Measurements from ENCODE around the gene SPAST.
"Not testable (repeated sequence)": the region's sequence is repeated elsewhere in the genome, so short reads cannot be mapped to it uniquely, and the experiment has no call there.

Gene SPAST, protein sequence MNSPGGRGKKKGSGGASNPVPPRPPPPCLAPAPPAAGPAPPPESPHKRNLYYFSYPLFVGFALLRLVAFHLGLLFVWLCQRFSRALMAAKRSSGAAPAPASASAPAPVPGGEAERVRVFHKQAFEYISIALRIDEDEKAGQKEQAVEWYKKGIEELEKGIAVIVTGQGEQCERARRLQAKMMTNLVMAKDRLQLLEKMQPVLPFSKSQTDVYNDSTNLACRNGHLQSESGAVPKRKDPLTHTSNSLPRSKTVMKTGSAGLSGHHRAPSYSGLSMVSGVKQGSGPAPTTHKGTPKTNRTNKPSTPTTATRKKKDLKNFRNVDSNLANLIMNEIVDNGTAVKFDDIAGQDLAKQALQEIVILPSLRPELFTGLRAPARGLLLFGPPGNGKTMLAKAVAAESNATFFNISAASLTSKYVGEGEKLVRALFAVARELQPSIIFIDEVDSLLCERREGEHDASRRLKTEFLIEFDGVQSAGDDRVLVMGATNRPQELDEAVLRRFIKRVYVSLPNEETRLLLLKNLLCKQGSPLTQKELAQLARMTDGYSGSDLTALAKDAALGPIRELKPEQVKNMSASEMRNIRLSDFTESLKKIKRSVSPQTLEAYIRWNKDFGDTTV

DNA sequence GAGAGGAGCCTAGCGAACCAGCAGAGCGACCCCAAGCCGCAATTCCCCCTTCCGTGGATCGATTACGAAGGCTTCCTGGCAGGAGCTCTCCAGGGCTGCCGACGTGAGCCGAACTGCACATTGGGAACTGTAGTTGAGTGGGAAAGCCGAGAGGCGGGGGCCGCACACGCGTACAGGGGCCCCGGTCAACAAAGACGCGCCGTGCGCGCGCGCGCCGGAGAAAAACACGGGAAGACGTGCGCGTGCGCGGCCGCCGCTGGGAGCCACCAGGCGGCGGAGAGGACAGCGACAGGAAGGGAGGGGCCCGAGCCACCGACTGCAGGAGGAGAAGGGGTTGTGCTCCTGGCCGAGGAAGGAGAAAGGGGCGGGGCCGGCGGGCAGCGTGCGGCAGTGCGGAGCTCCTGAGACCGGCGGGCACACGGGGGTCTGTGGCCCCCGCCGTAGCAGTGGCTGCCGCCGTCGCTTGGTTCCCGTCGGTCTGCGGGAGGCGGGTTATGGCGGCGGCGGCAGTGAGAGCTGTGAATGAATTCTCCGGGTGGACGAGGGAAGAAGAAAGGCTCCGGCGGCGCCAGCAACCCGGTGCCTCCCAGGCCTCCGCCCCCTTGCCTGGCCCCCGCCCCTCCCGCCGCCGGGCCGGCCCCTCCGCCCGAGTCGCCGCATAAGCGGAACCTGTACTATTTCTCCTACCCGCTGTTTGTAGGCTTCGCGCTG is at the start of gene SPAST:
SPAST (plus strand) TSS at position 247 of the 711 bp plus-strand sequence; CDS start at position 523, 276 bp downstream.
- peak; percentile 97 for DNase-seq (ENCODE audit: low read depth)
- peak; percentile 49 for TF ChIP-seq CTCF (conservative IDR thresholded peaks at IDR 0.05; ENCODE audit: low read depth, low read length)
- H3K4me3 ChIP-seq (ENCODE audit: low read depth, low read length), result peak within 1 kb of the TSS; percentile 88

DNA sequence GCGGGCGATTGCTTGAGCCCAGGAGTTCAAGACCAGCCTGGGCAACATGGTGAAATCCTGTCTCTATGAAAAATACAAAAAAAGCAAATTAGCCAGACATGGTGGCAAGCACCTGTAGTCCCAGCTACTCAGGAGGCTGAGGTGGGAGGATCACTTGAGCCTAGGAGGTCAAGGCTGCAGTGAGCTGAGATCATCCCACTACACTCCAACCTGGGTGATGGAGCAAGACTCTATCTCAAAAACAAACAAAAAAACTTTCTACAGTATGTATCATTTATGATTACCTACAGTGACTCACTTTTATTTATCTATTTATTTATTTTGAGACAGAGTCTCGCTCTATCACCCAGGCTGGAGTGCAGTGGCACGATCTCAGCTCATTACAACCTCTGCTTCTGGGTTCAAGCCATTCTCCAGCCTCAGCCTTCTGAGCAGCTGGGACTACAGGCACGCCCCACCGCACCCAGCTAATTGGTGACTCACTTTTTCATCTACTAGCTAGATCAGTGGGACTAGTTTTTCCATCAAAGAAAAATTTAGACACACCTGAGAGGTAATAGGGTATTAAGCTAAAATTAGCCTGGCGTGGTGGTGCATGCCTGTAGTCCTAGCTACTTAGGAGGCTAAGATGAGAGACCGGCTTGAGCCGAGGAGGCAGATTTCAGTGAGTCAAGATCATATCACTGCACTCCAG is 44.4 kb upstream of the SPAST start:
- DNase-seq (ENCODE audit: low read depth); H3K4me3 ChIP-seq (ENCODE audit: low read depth, low read length): not testable (repeated sequence)

GRCh38 chr2:32034198-32034887 is 29.0 kb upstream of the SPAST start:
- peak; percentile 5 for DNase-seq (ENCODE audit: low read depth)
- not testable (repeated sequence) for H3K4me3 ChIP-seq (ENCODE audit: low read depth, low read length)

- TF ChIP-seq CTCF (conservative IDR thresholded peaks at IDR 0.05; ENCODE audit: low read depth, low read length), result no peak
- DNase-seq (ENCODE audit: low read depth), result peak; percentile 97
- H3K4me3 ChIP-seq (ENCODE audit: low read depth, low read length), result peak within 1 kb of the TSS; percentile 88
Measured at GRCh38 chr2:32039447-32040219, 23.7 kb upstream of the SPAST start, which contains the start of gene DPY30. DPY30 (minus strand) TSS chr2:32039805; CDS start chr2:32039456, 349 bp downstream.

GRCh38 chr2:32043561-32043960 is 19.8 kb upstream of the SPAST start:
- DNase-seq (ENCODE audit: low read depth), result no peak
- H3K4me3 ChIP-seq (ENCODE audit: low read depth, low read length), result no peak overlapping the region
- no peak for TF ChIP-seq CTCF (conservative IDR thresholded peaks at IDR 0.05; ENCODE audit: low read depth, low read length)

- no peak for TF ChIP-seq CTCF (conservative IDR thresholded peaks at IDR 0.05; ENCODE audit: low read depth, low read length)
- no peak overlapping the region for H3K4me3 ChIP-seq (ENCODE audit: low read depth, low read length)
- no peak for DNase-seq (ENCODE audit: low read depth)
Measured at GRCh38 chr2:32051836-32052439, 11.4 kb upstream of the SPAST start.

- not testable (repeated sequence) for H3K4me3 ChIP-seq (ENCODE audit: low read depth, low read length); DNase-seq (ENCODE audit: low read depth)
Measured at GRCh38 chr2:32054583-32054982, 8.8 kb upstream of the SPAST start.

Data from choroid plexus epithelial cell (primary cell).